GM19238 (cell line): Measurements from ENCODE around the gene FAM53A.
"Not testable (repeated sequence)": the region's sequence is repeated elsewhere in the genome, so short reads cannot be mapped to it uniquely, and the experiment has no call there.

ENCODE experiments used
- DNase-seq: peaks from one replicate; pipeline ENCODE4 v3.0.0; 2011; ENCODE audit warnings: low spot score; ENCODE audit not compliant: insufficient read length

The FAM53A gene

GRCh38 chr4:1717129-1718094, 33.3 kb upstream of the FAM53A start:
- DNase-seq = no peak

GRCh38 chr4:1716065-1716945, 32.2 kb upstream of the FAM53A start:
- no peak for DNase-seq

GRCh38 chr4:1715002-1715758, 31.1 kb upstream of the FAM53A start:
- no peak for DNase-seq

GRCh38 chr4:1714303-1715001, 30.3 kb upstream of the FAM53A start:
- no peak for DNase-seq

GRCh38 chr4:1713003-1713851, 29.1 kb upstream of the FAM53A start:
- DNase-seq = no peak

GRCh38 chr4:1712216-1713002, 28.3 kb upstream of the FAM53A start, which contains the start of gene SLBP:
SLBP (minus strand) TSS chr4:1712319; CDS start chr4:1712188, 131 bp downstream.
- DNase-seq = peak; percentile 99

GRCh38 chr4:1711571-1712215, 27.6 kb upstream of the FAM53A start:
- DNase-seq = no peak

GRCh38 chr4:1711055-1711570, 27.0 kb upstream of the FAM53A start:
- DNase-seq = no peak

- DNase-seq = no peak
Measured at GRCh38 chr4:1708581-1708980, 24.5 kb upstream of the FAM53A start.

GRCh38 chr4:1706358-1706757, 22.2 kb upstream of the FAM53A start:
- DNase-seq = no peak

- no peak for DNase-seq
Measured at GRCh38 chr4:1705732-1706131, 21.6 kb upstream of the FAM53A start.

GRCh38 chr4:1703867-1704266, 19.8 kb upstream of the FAM53A start:
- no peak for DNase-seq

- not testable (repeated sequence) for DNase-seq
Measured at GRCh38 chr4:1701671-1702070, 17.6 kb upstream of the FAM53A start.

GRCh38 chr4:1695913-1696312, 11.8 kb upstream of the FAM53A start:
- no peak for DNase-seq

- peak; percentile 59 for DNase-seq
Measured at GRCh38 chr4:1693131-1693896, 9.2 kb upstream of the FAM53A start.

GRCh38 chr4:1691737-1692373, 7.7 kb upstream of the FAM53A start:
- DNase-seq = no peak

- DNase-seq = no peak
Measured at GRCh38 chr4:1690698-1691097, 6.6 kb upstream of the FAM53A start.
